Neural progenitor cell (in vitro differentiated cells): Measurements from ENCODE around the gene DYSF. TPM values are rescaled to one million over a fixed set of nuclear protein-coding genes. Genes with fewer than 3 reads are reported as not detected.

Experiments used
- DNase-seq: peaks from one replicate; pipeline ENCODE4 v3.0.0-alpha.2; 2016; ENCODE audit warnings: low spot score
- H2AFZ ChIP-seq: fragments of 200-600 bp; sonication (generic); replicated peaks from 2 replicates; pipeline ENCODE4 v1.6.1; 2016; ENCODE audit warnings: antibody characterized with exemption
- H3F3A ChIP-seq: fragments of 200-600 bp; sonication (generic); 2 replicates; pipeline ENCODE4 v1.6.1; 2016; ENCODE audit warnings: antibody characterized with exemption, low read depth
- H3K27ac ChIP-seq: fragments of 200-600 bp; sonication (generic); 2 replicates; pipeline ENCODE4 v1.5.1; 2016; ENCODE audit warnings: mild to moderate bottlenecking
- H3K27me3 ChIP-seq: fragments of 200-600 bp; sonication (generic); 2 replicates; pipeline ENCODE4 v1.6.1; 2016; ENCODE audit warnings: mild to moderate bottlenecking, moderate library complexity
- H3K36me3 ChIP-seq: fragments of 200-600 bp; sonication (generic); 2 replicates; pipeline ENCODE4 v1.5.1; 2016
- H3K4me1 ChIP-seq: fragments of 200-600 bp; sonication (generic); 2 replicates; pipeline ENCODE4 v1.6.1; 2016; ENCODE audit warnings: mixed run types
- H3K4me2 ChIP-seq: fragments of 200-600 bp; sonication (generic); 2 replicates; pipeline ENCODE4 v1.6.1; 2016
- H3K4me3 ChIP-seq: fragments of 200-600 bp; sonication (generic); 2 replicates; pipeline ENCODE4 v1.5.1; 2016
- H3K79me2 ChIP-seq: fragments of 200-600 bp; sonication (generic); 2 replicates; pipeline ENCODE4 v1.6.1; 2016; ENCODE audit warnings: low read depth
- H3K9ac ChIP-seq: fragments of 200-600 bp; sonication (generic); 2 replicates; pipeline ENCODE4 v1.6.1; 2016
- H3K9me3 ChIP-seq: fragments of 200-600 bp; sonication (generic); 2 replicates; pipeline ENCODE4 v1.5.1; 2016; ENCODE audit warnings: low read depth
- H4K20me1 ChIP-seq: fragments of 200-600 bp; sonication (generic); 2 replicates; pipeline ENCODE4 v1.6.1; 2016; ENCODE audit warnings: low read depth
- H3K27ac Mint-ChIP-seq: 3 replicates; pipeline ENCODE4 v1.8.0; 2021; ENCODE audit warnings: mixed read lengths
- H3K27me3 Mint-ChIP-seq: 2 replicates; pipeline ENCODE4 v1.8.0; 2022; ENCODE audit warnings: low read depth, mild to moderate bottlenecking, inconsistent platforms, moderate library complexity, mixed read lengths; ENCODE audit not compliant: insufficient read depth
- H3K36me3 Mint-ChIP-seq: 3 replicates; pipeline ENCODE4 v1.8.0; 2021; ENCODE audit warnings: mixed read lengths
- H3K4me1 Mint-ChIP-seq: 3 replicates; pipeline ENCODE4 v1.8.0; 2021; ENCODE audit warnings: mixed read lengths
- H3K4me3 Mint-ChIP-seq: 3 replicates; pipeline ENCODE4 v1.8.0; 2021; ENCODE audit warnings: mild to moderate bottlenecking, moderate library complexity, mixed read lengths
- H3K9me3 Mint-ChIP-seq: 3 replicates; pipeline ENCODE4 v1.8.0; 2020; ENCODE audit warnings: mixed read lengths
- EZH2 ChIP-seq: fragments of 200-600 bp; sonication (generic); IDR thresholded peaks from 2 replicates; pipeline ENCODE4 v1.6.1; 2017; ENCODE audit warnings: antibody characterized with exemption, mild to moderate bottlenecking, moderate library complexity
- EZH2phosphoT487 ChIP-seq: fragments of 200-600 bp; sonication (generic); IDR thresholded peaks from 2 replicates; pipeline ENCODE4 v1.6.1; 2017; ENCODE audit warnings: antibody characterized with exemption
- total RNA-seq: library from RNA; depleted of rRNA; stranded (reverse); fragments of >200 nt; gene quantifications from 2 replicates; pipeline ENCODE4 v1.2.3, GENCODE V29; 2015; ENCODE audit warnings: low replicate concordance
- TF ChIP-seq, protein P1 (sequence below): fragments of 200-600 bp; sonication (generic); IDR thresholded peaks from 2 replicates; pipeline ENCODE4 v1.5.1; 2017; ENCODE audit warnings: antibody characterized with exemption, mild to moderate bottlenecking

Gene DYSF
- total RNA-seq, 1 donor from 2014 or later, result 0.39 TPM

DNA sequence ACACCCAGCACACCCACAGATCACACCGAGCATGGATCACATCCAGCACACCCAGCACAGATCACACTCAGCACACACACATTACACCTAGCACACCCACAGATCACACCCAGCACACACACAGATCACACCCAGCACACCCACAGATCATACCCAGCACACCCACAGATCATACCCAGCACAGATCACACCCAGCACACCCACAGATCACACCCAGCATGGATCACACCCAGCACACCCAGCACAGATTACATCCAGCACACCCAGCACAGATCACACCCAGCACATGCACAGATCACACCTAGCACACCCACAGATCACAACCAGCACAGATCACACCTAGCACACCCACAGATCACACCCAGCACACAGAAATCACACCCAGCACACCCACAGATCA lies 118.6 kb downstream of the DYSF start:
- TF ChIP-seq, protein P1, sequence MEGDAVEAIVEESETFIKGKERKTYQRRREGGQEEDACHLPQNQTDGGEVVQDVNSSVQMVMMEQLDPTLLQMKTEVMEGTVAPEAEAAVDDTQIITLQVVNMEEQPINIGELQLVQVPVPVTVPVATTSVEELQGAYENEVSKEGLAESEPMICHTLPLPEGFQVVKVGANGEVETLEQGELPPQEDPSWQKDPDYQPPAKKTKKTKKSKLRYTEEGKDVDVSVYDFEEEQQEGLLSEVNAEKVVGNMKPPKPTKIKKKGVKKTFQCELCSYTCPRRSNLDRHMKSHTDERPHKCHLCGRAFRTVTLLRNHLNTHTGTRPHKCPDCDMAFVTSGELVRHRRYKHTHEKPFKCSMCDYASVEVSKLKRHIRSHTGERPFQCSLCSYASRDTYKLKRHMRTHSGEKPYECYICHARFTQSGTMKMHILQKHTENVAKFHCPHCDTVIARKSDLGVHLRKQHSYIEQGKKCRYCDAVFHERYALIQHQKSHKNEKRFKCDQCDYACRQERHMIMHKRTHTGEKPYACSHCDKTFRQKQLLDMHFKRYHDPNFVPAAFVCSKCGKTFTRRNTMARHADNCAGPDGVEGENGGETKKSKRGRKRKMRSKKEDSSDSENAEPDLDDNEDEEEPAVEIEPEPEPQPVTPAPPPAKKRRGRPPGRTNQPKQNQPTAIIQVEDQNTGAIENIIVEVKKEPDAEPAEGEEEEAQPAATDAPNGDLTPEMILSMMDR, result no peak
- TF ChIP-seq EZH2phosphoT487 (no peak), EZH2 (no peak)
- Mint-ChIP-seq H3K4me1 (no peaks in the 10 kb centered on the region), H3K36me3 (no peaks in the 10 kb centered on the region), H3K27me3 (peaks cover 7% of the 10 kb centered on the region), H3K4me3 (no peak overlapping the region), H3K27ac (no peak overlapping the region), H3K9me3 (no peaks in the 10 kb centered on the region)
- no peaks in the 10 kb centered on the region for H3K4me1 ChIP-seq
- no peak overlapping the region for H3K4me3 ChIP-seq
- H3K79me2 ChIP-seq, result no peaks in the 10 kb centered on the region
- no peak overlapping the region for H3K9ac ChIP-seq
- no peak overlapping the region for H3K27ac ChIP-seq
- H3K9me3 ChIP-seq, result no peaks in the 10 kb centered on the region
- H3K36me3 ChIP-seq, result no peaks in the 10 kb centered on the region
- H4K20me1 ChIP-seq, result no peaks in the 10 kb centered on the region
- no peak overlapping the region for H2AFZ ChIP-seq
- no peaks in the 10 kb centered on the region for H3K27me3 ChIP-seq
- no peak overlapping the region for H3K4me2 ChIP-seq
- no peak for DNase-seq
- H3F3A ChIP-seq, result no peaks in the 10 kb centered on the region

DNA sequence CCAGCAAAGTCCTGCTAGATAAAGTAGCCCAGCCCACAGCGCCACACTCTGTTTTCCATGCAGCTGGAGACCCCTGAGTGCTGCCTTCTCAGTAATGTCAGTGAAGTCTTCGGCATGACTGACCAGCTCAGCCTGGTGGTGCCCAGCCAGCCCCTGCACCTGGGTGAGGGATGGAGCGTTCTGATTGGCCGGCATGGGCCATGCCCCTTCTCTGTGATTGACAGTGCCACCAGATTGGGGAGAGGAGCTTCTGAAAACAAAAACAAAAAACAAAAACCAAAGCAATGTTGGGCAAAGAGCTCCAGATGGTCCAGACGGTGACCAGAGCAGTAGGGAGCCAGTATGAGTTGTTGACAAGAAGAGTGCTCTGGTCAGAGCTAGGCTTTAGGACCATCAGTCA lies 122.6 kb downstream of the DYSF start:
- peaks cover 10% of the 10 kb centered on the region for H3K27me3 Mint-ChIP-seq
- no peaks in the 10 kb centered on the region for H3K4me1 Mint-ChIP-seq
- no peaks in the 10 kb centered on the region for H3K79me2 ChIP-seq
- no peak overlapping the region for H2AFZ ChIP-seq
- no peaks in the 10 kb centered on the region for H3K27me3 ChIP-seq
- no peak overlapping the region for H3K4me3 Mint-ChIP-seq
- H3K9me3 ChIP-seq, result no peaks in the 10 kb centered on the region
- no peak for DNase-seq
- H3K27ac ChIP-seq, result no peak overlapping the region
- H3K9ac ChIP-seq, result no peak overlapping the region
- no peaks in the 10 kb centered on the region for H3K36me3 ChIP-seq
- TF ChIP-seq EZH2 (no peak), EZH2phosphoT487 (no peak)
- TF ChIP-seq, protein P1, result no peak
- H3K36me3 Mint-ChIP-seq, result no peaks in the 10 kb centered on the region
- no peak overlapping the region for H3K4me2 ChIP-seq
- H3K27ac Mint-ChIP-seq, result peak overlapping the region; percentile 65
- H3K9me3 Mint-ChIP-seq, result no peaks in the 10 kb centered on the region
- H3K4me1 ChIP-seq, result no peaks in the 10 kb centered on the region
- no peaks in the 10 kb centered on the region for H3F3A ChIP-seq
- no peaks in the 10 kb centered on the region for H4K20me1 ChIP-seq
- H3K4me3 ChIP-seq, result no peak overlapping the region

DNA sequence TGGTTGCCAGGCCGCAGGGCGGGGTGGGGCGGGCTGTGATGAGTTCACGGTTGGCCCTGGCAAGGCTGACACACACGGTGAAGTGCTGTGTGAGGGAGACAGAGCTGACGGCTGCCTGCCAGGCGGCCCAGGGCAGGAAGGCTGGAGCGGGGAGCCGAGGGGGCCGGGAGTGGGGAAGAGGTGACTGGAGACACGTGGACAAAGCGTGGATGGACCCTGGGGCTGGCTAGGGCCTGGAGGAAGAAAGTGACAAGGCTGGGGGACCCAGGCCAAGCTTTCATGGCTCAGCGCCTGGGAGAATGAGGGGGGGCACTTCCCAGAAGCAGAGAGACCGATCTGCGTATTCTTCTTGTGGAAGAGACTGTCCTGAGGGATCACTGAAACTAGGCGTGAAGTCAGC lies 123.2 kb downstream of the DYSF start:
- Histone ChIP-seq H4K20me1 (no peaks in the 10 kb centered on the region), H3K79me2 (no peaks in the 10 kb centered on the region), H3K27me3 (no peaks in the 10 kb centered on the region), H3K4me1 (no peaks in the 10 kb centered on the region), H3K9me3 (no peaks in the 10 kb centered on the region), H2AFZ (no peak overlapping the region), H3K4me3 (no peak overlapping the region), H3K4me2 (no peak overlapping the region), H3F3A (no peaks in the 10 kb centered on the region), H3K9ac (no peak overlapping the region), H3K36me3 (no peaks in the 10 kb centered on the region), H3K27ac (no peak overlapping the region)
- Mint-ChIP-seq H3K27me3 (peaks cover 10% of the 10 kb centered on the region), H3K36me3 (no peaks in the 10 kb centered on the region), H3K9me3 (no peaks in the 10 kb centered on the region), H3K4me1 (no peaks in the 10 kb centered on the region), H3K4me3 (no peak overlapping the region), H3K27ac (no peak overlapping the region)
- TF ChIP-seq, protein P1, result no peak
- TF ChIP-seq EZH2phosphoT487, result no peak
- no peak for TF ChIP-seq EZH2
- no peak for DNase-seq
